Measurements from ENCODE around the gene TULP1.
"Not testable (repeated sequence)": the region's sequence is repeated elsewhere in the genome, so short reads cannot be mapped to it uniquely, and the experiment has no call there.

Gene TULP1

GRCh38 chr6:35512740-35513139, at the start of gene TULP1:
TULP1 (minus strand) TSS chr6:35512896; CDS start chr6:35512858, 38 bp downstream.
- DNase-seq = no peak

- DNase-seq = no peak
Observed at GRCh38 chr6:35562060-35562459, 49.4 kb upstream of the TULP1 start.

GRCh38 chr6:35561113-35561512, 48.4 kb upstream of the TULP1 start:
- DNase-seq = no peak

- DNase-seq = no peak
Observed at GRCh38 chr6:35558571-35558970, 45.9 kb upstream of the TULP1 start.

- DNase-seq = no peak
Observed at GRCh38 chr6:35557239-35557638, 44.5 kb upstream of the TULP1 start.

GRCh38 chr6:35554811-35555210, 42.1 kb upstream of the TULP1 start:
- no peak for DNase-seq

- no peak for DNase-seq
Observed at GRCh38 chr6:35553315-35553714, 40.6 kb upstream of the TULP1 start.

- DNase-seq = peak in 1 of 2 donors; percentile 41
Observed at GRCh38 chr6:35552285-35552917, 39.7 kb upstream of the TULP1 start.

- no peak for DNase-seq
Observed at GRCh38 chr6:35550437-35550836, 37.7 kb upstream of the TULP1 start.

- DNase-seq = no peak
Observed at GRCh38 chr6:35547676-35548075, 35.0 kb upstream of the TULP1 start.

- no peak for DNase-seq
Observed at GRCh38 chr6:35544769-35545361, 32.2 kb upstream of the TULP1 start.

GRCh38 chr6:35543459-35544193, 30.9 kb upstream of the TULP1 start:
- no peak for DNase-seq

GRCh38 chr6:35541836-35542235, 29.1 kb upstream of the TULP1 start:
- DNase-seq = no peak

GRCh38 chr6:35539223-35539622, 26.5 kb upstream of the TULP1 start:
- DNase-seq = no peak

- not testable (repeated sequence) for DNase-seq
Observed at GRCh38 chr6:35535847-35536246, 23.2 kb upstream of the TULP1 start.

- DNase-seq = peak in 1 of 2 donors; percentile 10
Observed at GRCh38 chr6:35534407-35535170, 21.9 kb upstream of the TULP1 start.

- DNase-seq = no peak
Observed at GRCh38 chr6:35533981-35534380, 21.3 kb upstream of the TULP1 start.

- DNase-seq = no peak
Observed at GRCh38 chr6:35532126-35532525, 19.4 kb upstream of the TULP1 start.

GRCh38 chr6:35524380-35525020, 11.8 kb upstream of the TULP1 start:
- DNase-seq = no peak

GRCh38 chr6:35522660-35523658, 10.3 kb upstream of the TULP1 start:
- peak; percentile 44 to 59 for DNase-seq

- DNase-seq = no peak
Observed at GRCh38 chr6:35522151-35522550, 9.5 kb upstream of the TULP1 start.

GRCh38 chr6:35521235-35521634, 8.5 kb upstream of the TULP1 start:
- no peak for DNase-seq

All from bone marrow (tissue), 2 donors.